GM21381 (cell line): ENCODE results near the gene DBN1.

Experiments
- ATAC-seq: cut with Tn5 transposase; IDR thresholded peaks from one replicate; pipeline ENCODE4 v1.9.1; 2021; ENCODE audit warnings: mild to moderate bottlenecking, moderate library complexity; ENCODE audit not compliant: unreplicated experiment

Gene DBN1

DNA sequence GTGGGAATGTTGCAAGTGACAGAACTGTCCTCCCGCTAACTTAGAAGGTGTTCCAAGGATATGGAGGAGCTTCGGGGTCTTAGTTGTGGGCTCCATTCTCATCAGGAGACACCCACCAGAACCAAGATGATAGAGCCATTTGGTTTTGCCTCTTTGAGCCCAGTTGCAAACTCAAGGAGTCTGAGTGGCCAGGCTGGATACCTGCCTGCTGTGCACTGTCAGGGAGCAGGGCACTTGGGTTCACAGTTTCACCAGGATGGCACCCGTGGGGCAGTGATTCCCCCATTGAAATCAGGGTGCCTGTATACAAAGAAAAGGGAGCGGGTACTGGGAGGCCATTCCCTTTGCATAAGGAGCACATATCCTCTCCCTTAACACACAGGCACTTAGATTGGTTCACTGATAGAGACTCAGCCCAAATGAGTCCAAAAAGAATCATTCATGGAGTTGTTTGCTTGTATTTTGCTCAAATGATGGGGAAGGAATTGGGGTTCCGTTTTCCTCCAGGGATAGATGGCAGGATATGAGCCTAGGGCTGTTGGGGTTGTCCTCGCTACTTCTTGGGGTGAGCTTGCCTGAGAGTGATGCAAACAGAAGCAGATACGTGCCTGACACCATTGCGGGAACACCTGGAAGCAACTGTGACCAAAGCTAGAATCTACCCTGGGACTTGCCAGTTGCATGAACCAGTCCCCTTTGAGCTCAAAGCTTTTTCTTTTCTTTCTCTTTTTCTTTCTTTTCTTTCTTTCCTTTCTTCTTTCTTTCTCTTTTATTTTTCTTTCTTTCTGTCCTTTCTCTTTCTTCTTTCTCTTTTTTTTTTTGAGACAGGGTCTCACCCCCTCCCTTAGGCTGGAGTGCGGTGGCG lies 28.1 kb downstream of the DBN1 start:
- no peak for ATAC-seq

GRCh38 chr5:177444106-177445051 lies 29.1 kb downstream of the DBN1 start:
- no peak for ATAC-seq

DNA sequence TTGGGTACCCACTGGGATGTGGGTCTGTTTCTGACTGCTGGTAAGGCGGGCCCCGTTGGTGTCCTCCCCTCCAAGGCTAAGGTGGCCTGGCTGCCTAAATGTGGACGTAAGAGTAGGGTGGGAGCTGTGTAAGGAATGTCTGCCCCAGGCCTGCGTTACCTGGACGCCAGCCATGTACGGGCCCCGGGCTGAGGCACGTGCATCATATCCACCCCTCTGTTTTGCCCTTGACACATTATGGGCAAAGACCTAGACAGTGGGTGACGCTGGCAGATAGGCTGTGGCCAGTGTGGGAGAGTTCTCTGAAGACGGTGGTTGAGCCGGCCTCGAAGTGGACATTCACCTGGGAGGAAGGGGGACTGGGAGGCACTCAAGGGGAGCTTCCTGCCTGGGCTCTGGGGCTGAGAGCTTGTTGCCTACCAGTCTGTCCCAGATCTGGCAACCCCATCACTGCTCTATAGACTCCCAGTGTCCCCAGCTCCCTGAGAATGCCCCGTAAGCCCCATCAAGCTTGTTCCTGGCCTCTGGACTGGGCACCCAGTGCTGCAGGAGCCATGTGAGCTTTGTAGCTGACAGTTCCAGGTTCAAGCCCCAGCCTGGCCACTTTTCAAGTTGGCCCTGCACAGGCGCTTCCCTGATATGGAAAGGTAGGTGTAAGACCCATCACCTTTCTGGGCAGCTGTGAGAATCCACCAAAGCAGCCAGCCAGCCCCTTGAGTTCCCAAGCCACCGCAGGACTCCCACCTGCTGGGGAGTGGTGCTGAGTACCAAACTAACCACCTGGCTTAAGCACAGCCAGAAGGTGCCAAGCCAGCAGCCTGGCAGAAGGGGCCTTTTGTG lies 30.1 kb downstream of the DBN1 start:
- ATAC-seq, result no peak

DNA sequence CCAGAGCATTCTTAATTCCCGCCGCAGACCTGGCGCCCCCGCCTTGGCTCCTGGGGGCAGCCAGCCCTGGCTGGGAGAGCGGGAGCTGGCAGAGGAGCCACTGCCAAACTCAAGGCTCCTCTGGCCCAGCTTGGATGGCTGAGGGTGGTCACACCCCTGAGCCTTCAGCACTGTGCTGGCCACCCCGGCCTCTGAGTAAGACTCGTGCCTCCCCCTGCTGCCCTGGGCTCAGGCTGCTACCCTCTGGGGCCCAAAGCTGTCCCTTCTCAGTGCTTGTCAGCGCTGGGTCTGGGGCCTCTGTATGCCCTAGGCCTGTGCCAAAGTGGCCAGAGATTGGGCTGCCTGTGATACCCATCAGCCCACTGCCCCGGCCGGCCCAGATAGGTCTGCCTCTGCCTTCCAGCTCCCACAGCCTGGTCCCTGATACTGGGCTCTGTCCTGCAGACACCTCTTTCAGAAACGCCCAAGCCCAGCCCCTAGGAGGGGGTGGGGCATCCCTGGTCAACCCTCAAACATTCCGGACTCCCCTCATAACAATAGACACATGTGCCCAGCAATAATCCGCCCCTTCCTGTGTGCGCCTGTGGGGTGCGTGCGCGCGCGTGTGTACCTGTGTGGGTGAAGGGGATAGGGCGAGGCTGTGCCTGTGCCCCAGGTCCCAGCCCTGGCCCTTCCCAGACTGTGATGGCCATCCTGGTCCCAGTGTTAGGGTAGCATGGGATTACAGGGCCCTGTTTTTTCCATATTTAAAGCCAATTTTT lies 31.2 kb downstream of the DBN1 start:
- no peak for ATAC-seq

GRCh38 chr5:177440990-177441780 lies 32.2 kb downstream of the DBN1 start:
- no peak for ATAC-seq

DNA sequence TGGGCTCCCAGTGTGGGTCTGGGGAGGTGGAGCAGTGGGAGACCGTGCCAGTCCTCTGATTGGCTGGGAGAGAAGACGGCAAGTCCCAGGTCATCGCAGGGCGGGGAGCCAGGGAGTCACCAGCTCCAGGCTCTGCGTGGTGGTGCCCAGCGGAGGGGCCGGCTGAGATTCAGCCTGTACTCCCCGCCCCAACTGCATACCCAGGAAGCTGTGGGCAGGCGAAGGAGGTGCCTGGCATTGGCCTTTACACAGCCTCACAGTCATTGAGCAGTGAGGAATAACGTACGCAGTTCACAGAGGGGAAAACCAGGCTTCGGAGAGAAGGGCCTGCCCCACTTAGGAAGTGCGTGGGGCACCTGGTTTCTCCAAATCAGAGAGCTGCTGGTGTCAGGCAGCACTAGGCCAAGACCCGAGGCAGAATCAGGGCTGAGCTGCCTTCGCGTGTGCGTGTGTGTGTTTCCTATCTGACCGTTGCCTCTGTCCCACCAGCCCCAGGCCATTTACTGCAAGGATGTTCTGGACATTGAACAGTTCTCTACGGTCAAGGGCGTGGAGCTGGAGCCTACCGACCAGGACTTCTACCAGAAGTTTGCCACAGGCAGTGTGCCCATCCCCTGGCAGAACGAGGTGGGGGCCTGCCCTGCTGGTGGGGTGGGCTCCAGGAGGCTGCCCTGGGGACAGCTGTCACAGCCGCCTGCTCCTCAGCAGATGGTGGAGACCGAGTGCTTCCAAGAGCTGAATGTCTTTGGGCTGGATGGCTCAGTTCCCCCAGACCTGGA lies 33.0 kb downstream of the DBN1 start:
- no peak for ATAC-seq

DNA sequence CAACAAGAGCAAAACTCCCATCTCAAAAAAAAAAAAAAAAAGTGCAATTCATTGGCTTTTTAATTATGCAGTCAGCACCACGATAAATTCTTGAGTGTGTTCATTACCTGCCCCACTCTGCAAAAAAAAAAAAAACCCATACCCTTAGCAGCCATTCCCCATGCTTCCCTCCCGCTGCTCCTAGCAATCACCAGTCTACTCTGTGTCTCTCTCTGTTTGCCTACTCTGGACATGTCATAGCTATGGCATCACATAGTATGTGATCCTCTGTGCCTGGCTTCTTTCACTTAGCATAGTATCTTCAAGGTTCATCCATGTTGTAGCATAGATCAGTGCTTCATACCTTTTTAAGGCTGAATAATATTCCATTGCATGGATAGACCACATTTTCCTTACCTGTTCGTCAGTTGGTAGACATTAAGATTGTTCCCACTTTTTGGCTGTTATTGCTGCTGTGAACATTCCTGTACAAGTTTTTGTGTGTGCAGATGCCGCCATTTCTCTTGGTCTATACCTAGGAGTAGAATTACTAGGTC lies 33.8 kb downstream of the DBN1 start:
- no peak for ATAC-seq

GRCh38 chr5:177438468-177438867 lies 35.0 kb downstream of the DBN1 start:
- no peak for ATAC-seq

DNA sequence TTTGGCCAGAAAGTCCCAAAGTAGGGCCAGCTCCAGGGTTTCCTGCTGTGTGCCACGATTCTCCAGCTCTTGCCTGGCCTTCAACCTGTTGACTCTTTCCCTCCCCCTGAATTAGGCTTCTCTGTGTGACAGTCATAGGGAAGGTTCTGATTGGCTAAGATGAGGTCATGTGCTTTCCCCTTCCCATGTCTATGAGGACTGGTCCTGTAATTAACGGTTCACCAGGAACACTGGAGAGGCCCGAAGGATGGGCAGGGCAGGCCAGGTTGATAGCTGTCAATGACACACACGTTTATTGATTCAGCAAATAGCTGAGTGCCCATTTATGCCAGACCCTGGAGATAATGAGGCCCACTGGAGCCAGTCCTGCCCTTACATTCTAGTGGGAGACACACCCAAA lies 35.8 kb downstream of the DBN1 start:
- ATAC-seq, result no peak

GRCh38 chr5:177435847-177436536 lies 37.4 kb downstream of the DBN1 start:
- no peak for ATAC-seq

DNA sequence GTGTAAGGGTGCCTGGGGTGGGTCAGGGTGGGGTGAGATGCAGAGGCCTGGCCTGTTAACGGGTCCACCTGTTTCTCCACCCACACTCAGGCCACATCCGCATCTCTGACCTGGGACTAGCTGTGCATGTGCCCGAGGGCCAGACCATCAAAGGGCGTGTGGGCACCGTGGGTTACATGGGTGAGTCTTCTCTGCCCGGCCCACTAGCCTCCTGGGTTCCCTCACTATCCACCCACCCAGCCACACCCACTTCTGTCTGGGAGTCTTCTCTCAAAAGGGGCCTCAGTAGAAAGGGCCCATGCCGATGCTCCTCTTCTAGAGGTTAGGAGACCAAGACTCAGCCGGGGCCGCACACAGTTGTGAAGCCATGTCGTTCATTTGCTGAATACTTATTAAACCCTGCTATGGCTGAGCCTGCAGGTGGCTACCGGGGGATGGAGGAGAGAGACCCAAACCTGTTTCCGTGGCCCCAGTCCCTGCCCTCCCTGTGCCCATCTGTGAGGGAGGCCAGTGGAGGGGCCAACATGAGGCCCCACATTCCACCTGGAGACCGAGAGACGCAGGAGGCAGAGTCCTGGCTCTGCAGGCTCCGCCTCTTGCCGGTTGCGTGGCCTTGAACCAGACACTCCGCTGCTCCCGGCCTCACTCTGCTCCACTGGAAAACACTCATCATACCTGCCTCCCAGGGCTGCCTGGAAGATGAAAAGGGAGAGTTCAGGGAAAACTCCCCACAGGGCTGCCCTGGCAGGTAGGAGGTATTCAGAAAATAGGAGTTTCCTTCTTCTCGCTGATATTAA lies 38.3 kb downstream of the DBN1 start:
- no peak for ATAC-seq

DNA sequence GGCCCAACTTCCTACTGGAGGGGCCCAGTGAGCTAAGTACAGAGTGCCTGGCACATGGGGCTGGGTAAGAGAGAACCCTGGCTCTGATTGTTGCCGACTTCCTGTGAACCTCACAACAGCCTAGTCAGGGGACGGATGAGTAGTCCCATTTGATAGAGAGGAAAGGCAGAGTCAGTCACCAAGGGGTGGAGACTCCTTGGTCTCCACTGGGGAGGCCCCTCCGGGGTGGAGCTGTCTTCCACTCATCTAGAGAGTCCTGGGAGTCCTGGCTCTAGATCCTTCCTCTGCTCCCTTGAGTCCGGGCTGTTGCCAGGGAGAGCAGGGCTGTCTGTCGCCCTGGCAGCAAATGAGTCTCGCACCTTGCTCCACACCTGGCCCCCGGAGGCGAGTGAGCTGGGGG lies 39.0 kb downstream of the DBN1 start:
- ATAC-seq, result no peak

GRCh38 chr5:177433658-177434217 lies 39.7 kb downstream of the DBN1 start:
- ATAC-seq, result no peak

DNA sequence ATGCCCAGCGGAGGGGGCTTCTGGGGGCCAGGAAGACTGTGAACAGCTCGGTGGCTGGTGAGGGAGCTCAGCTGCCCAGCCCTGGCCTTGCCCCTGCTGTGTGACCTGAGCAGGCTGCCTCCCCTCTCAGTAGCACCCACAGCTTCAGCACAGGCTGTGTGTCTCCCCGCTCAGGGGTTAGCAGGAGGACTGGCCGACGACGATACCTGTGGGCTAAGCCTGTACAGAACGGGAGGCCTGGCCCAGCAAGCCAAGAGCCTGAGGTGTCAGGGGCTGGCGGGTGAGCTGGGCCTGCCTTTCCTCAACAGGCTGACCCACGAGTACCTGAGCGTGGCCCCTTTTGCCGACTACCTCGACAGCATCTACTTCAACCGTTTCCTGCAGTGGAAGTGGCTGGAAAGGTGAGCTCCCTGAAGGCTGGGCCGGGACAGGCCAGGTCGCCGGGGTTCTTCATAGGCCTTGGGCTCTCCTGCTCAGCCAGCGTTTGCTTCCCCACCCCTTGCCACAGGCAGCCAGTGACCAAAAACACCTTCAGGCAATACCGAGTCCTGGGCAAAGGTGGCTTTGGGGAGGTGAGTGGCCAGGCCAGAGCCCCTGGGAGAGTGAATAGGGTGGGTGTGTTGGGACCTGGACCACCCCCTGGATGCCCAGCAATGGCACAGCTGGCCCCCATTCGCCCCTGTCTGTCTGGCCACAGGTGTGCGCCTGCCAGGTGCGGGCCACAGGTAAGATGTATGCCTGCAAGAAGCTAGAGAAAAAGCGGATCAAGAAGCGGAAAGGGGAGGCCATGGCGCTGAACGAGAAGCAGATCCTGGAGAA lies 40.4 kb downstream of the DBN1 start:
- no peak for ATAC-seq

DNA sequence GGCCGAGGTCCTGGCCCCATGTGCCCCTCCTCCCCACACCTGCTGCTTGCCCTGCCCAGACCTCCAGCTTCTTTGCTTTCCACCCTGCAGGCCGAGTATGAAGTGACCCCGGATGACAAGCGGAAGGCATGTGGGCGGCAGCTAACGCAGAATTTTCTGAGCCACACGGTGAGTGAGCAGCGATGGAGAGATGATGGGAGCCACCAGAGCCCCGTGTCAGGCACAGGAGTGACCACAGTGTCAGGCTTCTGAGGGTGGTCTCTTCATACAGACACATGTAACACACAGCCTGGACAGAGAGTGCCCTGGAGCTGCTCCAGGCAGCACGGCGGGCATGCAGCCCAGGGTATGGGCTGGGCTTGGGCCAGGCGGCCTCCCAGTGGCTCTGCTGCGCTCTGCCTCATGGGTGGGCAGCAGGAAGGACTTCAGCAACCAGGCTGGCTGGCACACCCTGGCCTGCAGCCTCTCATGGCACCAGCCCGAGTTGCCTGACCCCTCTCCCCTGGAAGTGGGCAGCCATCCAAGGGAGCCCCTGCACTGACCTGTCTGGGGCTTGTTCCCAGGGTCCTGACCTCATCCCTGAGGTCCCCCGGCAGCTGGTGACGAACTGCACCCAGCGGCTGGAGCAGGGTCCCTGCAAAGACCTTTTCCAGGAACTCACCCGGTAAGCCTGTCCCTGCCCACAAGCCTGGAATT lies 41.1 kb downstream of the DBN1 start:
- no peak for ATAC-seq
